Measurements from ENCODE around the gene CLEC14A.

CLEC14A gene

GRCh38 chr14:38233218-38233617, 22.7 kb downstream of the CLEC14A start:
- no peak for DNase-seq (ENCODE audit: extremely low read depth, low read depth)
- no peak overlapping the region for H3K4me3 ChIP-seq (replicated peaks; ENCODE audit: low read depth, low read length)
- TF ChIP-seq CTCF (IDR thresholded peaks at IDR 0.05; ENCODE audit: low read depth, low read length, missing control alignments), result no peak

GRCh38 chr14:38226366-38226765, 29.5 kb downstream of the CLEC14A start:
- no peak for TF ChIP-seq CTCF (IDR thresholded peaks at IDR 0.05; ENCODE audit: low read depth, low read length, missing control alignments)

GRCh38 chr14:38225946-38226345, 29.9 kb downstream of the CLEC14A start:
- DNase-seq (ENCODE audit: extremely low read depth, low read depth), result no peak
- TF ChIP-seq CTCF (IDR thresholded peaks at IDR 0.05; ENCODE audit: low read depth, low read length, missing control alignments), result no peak
- no peak overlapping the region for H3K4me3 ChIP-seq (replicated peaks; ENCODE audit: low read depth, low read length)

More at GRCh38 chr14:38226366-38226765, 29.5 kb downstream of the CLEC14A start:
- no peak overlapping the region for H3K4me3 ChIP-seq (replicated peaks; ENCODE audit: low read depth, low read length)
- no peak for DNase-seq (ENCODE audit: extremely low read depth, low read depth)

GRCh38 chr14:38224338-38224737, 31.6 kb downstream of the CLEC14A start:
- no peak overlapping the region for H3K4me3 ChIP-seq (replicated peaks; ENCODE audit: low read depth, low read length)
- no peak for TF ChIP-seq CTCF (IDR thresholded peaks at IDR 0.05; ENCODE audit: low read depth, low read length, missing control alignments)
- no peak for DNase-seq (ENCODE audit: extremely low read depth, low read depth)

GRCh38 chr14:38221077-38221476, 34.8 kb downstream of the CLEC14A start:
- H3K4me3 ChIP-seq (replicated peaks; ENCODE audit: low read depth, low read length), result no peak overlapping the region
- TF ChIP-seq CTCF (IDR thresholded peaks at IDR 0.05; ENCODE audit: low read depth, low read length, missing control alignments), result no peak
- no peak for DNase-seq (ENCODE audit: extremely low read depth, low read depth)

- H3K4me3 ChIP-seq (replicated peaks; ENCODE audit: low read depth, low read length), result no peak overlapping the region
- DNase-seq (ENCODE audit: extremely low read depth, low read depth), result no peak
- TF ChIP-seq CTCF (IDR thresholded peaks at IDR 0.05; ENCODE audit: low read depth, low read length, missing control alignments), result no peak
Observed at GRCh38 chr14:38217553-38217952, 38.3 kb downstream of the CLEC14A start.

- H3K4me3 ChIP-seq (replicated peaks; ENCODE audit: low read depth, low read length), result no peak overlapping the region
- DNase-seq (ENCODE audit: extremely low read depth, low read depth), result no peak
- TF ChIP-seq CTCF (IDR thresholded peaks at IDR 0.05; ENCODE audit: low read depth, low read length, missing control alignments), result no peak
Observed at GRCh38 chr14:38213001-38213400, 42.9 kb downstream of the CLEC14A start.

Data from HFF-Myc (cell line).